Fibroblast of the conjunctiva (primary cell): Measurements from ENCODE around the gene CCDC127.
"Not testable (repeated sequence)": the region's sequence is repeated elsewhere in the genome, so short reads cannot be mapped to it uniquely, and the experiment has no call there.

Source experiments
- DNase-seq: peaks from one replicate; pipeline ENCODE4 v3.0.0-alpha.2; 2010; ENCODE audit warnings: low read depth

Gene CCDC127

GRCh38 chr5:233426-233825, 15.5 kb upstream of the CCDC127 start:
- not testable (repeated sequence) for DNase-seq

- no peak for DNase-seq
Measured at GRCh38 chr5:231661-232060, 13.7 kb upstream of the CCDC127 start.

GRCh38 chr5:230711-231110, 12.8 kb upstream of the CCDC127 start:
- DNase-seq = no peak

- DNase-seq = no peak
Measured at GRCh38 chr5:228886-229285, 10.9 kb upstream of the CCDC127 start.

DNA sequence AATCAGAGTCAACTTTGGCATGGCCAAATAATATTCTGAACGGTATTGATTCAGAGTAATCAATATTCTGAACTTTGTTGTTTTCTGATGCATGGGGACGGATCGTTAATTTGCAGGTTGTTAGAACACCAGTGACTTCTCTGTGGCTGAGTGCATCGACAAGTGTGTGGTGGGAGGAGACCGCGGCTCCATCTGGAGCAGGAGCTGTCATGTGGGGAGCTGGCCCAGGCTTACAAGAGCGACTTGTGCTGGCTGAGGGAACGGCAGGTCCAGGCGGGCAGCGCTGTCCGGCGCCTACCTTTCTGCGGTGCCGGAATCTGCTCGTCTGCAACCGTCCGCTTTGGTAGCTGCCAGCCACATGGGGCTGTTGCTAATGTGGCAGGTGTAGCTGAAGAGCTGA, 9.4 kb upstream of the CCDC127 start:
- DNase-seq = not testable (repeated sequence)

GRCh38 chr5:225334-225733, 7.4 kb upstream of the CCDC127 start:
- no peak for DNase-seq

GRCh38 chr5:223791-224190, 5.8 kb upstream of the CCDC127 start:
- DNase-seq = no peak

GRCh38 chr5:222951-223715, 5.2 kb upstream of the CCDC127 start:
- DNase-seq = not testable (repeated sequence)

DNA sequence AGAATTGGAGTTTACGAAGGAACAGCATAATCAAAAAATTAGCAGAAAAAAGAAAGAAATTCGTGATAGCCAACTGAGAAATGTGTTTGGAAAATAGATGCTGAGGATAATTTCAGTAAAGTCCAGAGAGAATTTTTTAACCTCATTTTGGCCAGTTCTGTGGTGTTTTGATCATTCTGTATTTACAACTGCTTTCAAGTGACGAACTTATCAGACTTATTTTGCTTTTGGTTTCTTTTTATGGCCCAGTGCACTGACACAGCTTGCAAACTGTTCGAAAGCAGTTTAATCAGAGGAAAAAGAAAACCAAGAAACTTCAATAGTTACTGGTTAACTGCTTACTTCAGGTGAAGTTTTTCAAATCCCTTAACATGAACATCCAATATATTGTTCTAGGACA, 2.0 kb upstream of the CCDC127 start:
- no peak for DNase-seq

- DNase-seq = no peak
Measured at GRCh38 chr5:219460-219863, 1.5 kb upstream of the CCDC127 start.

DNA sequence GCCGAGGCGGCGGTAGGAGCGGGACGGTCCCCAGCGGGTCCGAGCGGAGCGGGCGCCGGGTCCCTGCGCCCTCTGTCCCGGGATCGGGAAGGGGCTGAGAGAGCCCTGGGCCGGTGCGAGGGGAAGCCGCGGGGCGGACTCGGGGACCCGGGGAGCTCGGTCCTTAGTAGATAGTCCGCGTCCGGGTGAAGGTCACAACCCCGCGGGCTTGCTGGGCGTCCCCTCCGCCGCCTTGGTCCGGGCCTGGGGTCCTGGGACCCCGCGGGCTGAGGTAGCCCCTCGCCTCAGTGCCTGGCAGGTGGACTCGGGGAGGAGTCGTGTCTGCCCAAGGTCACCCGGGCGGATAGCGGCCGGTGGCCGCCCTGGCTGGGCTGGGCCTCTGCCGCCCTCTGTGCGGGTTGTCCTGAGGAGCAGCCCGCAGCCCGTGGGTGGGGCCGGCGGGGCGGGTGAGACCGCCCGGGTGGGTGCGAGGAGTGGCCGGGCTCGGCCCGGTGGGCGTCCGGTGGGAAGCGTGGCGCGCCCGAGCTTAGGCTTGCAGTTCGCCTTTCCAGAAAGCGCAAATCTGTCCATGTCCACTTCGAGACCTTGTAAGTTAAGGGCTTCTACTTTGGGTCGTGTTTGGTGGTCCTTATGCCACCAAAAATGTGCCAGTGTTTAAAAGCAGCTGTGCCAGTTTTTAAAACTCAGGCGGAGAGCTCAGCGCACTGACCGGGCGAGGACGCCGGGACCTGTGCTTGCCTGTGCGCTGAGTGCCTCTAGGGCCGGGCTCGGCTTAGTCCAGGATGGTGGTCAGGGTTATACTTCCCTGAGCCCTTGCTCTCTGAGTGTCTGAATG, 721 bp upstream of the CCDC127 start:
- DNase-seq = no peak

- DNase-seq = not testable (repeated sequence)
Measured at GRCh38 chr5:216076-216475, 1.9 kb downstream of the CCDC127 start.

DNA sequence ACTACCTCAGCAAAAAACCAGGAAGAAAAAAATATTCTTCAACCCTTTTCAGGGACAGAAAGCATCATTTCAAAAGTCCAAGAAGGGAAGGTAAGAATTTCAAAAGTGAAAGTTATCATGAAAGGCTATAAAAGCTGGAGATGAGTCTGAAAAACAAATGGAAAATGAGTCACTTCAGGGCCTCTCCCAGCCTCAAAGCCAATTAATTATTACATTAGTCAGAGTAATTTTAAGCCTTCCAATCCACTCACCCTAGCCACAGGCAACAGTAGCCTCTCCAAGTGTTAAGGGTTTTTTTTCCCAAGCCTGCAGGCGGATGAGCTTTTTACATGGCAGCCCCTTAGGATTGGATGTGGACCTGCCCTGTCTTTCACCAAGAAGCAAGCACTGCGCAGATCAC, 2.7 kb downstream of the CCDC127 start:
- DNase-seq = not testable (repeated sequence)

DNA sequence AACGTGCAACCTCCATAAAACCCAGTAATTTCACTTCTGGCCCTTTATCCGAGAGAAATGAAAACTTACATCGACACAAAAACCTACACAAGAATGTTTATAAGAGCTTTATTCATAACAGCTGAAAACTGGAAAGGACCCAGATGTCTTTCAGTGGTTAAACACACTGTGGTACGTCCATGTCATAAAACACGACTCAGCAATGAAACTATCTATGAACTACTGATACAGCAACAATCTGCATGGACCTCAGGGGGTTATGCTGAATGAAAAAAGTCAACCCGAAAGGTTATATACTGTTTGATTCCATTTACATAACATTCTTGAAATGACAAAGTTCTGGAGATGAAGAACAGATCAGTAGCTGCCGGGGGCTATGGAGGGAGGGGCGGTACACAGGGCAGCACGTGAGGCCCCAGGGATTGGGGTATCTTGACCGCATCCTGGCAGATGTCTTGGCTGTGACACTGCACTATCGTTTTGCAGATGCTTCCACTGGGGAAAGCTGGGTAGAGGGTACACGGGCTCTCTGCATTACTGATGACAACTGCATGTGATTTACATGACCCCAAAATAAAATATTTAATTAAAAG, 4.1 kb downstream of the CCDC127 start:
- no peak for DNase-seq

GRCh38 chr5:208449-209114, 9.4 kb downstream of the CCDC127 start:
- no peak for DNase-seq

- no peak for DNase-seq
Measured at GRCh38 chr5:207599-207998, 10.4 kb downstream of the CCDC127 start.

DNA sequence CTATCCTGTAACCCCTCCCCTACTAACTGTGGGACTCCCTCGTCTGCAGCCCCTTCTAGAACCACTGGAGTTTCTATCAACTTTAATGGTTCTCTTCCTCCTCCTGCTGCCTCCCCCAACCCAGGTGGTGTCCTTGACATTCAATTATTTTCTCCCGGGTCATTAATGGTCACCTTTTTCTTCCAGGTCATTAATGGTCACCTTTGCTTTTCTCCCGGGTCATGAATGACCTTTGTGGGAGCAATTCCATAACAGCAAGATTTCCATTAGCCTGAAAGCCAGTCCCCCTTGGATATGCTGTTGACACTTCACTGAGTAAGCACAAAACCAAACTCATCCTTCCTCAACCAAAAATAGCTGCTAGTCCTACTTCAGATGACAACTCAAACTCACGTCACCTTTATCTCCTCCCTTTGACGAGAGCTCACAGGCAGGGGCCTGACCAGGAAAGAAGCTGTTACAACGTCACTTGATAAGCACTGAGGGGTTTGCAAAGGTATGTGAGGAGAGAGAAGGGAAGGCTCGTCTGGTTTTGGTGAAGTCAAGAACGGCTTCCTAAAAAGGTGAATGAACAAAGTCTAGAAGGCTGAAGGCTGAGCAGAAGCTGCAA, 10.9 kb downstream of the CCDC127 start:
- DNase-seq = no peak

GRCh38 chr5:206406-206805, 11.5 kb downstream of the CCDC127 start:
- DNase-seq = no peak

DNA sequence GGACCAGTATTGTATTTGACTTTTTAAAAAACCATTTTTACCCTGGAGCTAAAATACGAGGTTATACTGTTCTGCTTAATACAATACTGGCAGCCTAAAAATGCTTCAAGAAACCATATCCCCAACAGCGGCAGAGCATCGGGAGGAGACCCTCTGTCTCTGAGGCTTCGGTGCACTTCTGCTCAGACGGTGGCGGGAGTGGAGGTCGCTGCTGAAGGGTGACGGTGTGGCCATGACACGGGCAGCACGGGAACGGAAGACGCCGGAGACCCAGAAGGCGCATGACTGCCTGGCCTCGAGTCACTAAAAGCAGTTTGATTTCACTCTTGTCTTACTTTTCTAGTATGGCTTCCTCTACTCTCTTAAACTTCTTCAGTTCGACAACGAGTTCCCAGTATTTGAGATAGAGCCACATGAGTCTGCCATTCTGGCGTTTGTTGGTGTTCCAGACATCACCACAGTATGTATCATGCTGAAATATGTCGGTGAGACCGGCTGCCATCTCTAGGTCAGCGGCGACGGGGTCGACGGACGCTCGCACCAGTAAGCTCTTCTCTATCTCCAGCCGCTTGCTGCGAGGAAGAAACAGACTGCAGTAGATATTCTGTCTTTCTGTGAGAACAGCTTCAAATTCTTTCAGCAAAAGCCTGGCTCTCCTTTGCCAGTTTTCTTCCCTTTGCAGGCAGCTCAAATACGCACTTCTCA, 12.8 kb downstream of the CCDC127 start:
- no peak for DNase-seq

GRCh38 chr5:204462-204861, 13.5 kb downstream of the CCDC127 start:
- DNase-seq = no peak

- DNase-seq = no peak
Measured at GRCh38 chr5:204001-204400, 14.0 kb downstream of the CCDC127 start.
